Colonic mucosa (tissue), 4 donors: Measurements from ENCODE around the gene HRG. TPM values are rescaled to one million over a fixed set of nuclear protein-coding genes. Genes with fewer than 3 reads are reported as not detected.

ENCODE experiments used
- DNase-seq: peaks from one replicate; pipeline ENCODE4 v3.0.0-alpha.2; 2020
- H3K27ac ChIP-seq: fragments of 200-600 bp; one replicate; pipeline ENCODE4 v1.8.0; 2021
- H3K27me3 ChIP-seq: fragments of 200-600 bp; one replicate; pipeline ENCODE4 v1.8.0; 2021
- H3K36me3 ChIP-seq: fragments of 200-600 bp; one replicate; pipeline ENCODE4 v1.8.0; 2021
- H3K4me1 ChIP-seq: fragments of 200-600 bp; one replicate; pipeline ENCODE4 v1.8.0; 2021; ENCODE audit warnings: mild to moderate bottlenecking
- H3K4me3 ChIP-seq: fragments of 200-600 bp; one replicate; pipeline ENCODE4 v1.8.0; 2021
- H3K9ac ChIP-seq, 2 donors: one replicate each; pipeline ENCODE4 v1.7.0; 2013; ENCODE audit warnings: control low read depth in 2 of 2, low read depth in 2 of 2, low read length in 2 of 2
- H3K9me3 ChIP-seq: fragments of 200-600 bp; one replicate; pipeline ENCODE4 v1.8.0; 2021
- CTCF ChIP-seq: fragments of 200-600 bp; IDR thresholded peaks from one replicate; pipeline ENCODE4 v1.8.0; 2022; ENCODE audit warnings: antibody characterized with exemption, mild to moderate bottlenecking
- intact Hi-C: fragments of 100-400 bp; cut with DNase I; formaldehyde crosslinking; loops from one replicate; pipeline ENCODE4 v1.14.1; 2022
- total RNA-seq, 2 donors: library from RNA; stranded (reverse); fragmentation: NEBNext Ultra II Directional in 1 of 2; extraction: Animal tissue kit (Norgen Biotek cat#: 25700) in 1 of 2; gene quantifications; one replicate each; pipeline ENCODE4 v1.2.1, GENCODE V29; 2021
- donor health status: healthy.
- donor health status: DM: no; HTN: no; CAD: no.
- donor health status: DM: no; HTN: no; CAD: no.

The HRG gene
- total RNA-seq, 2 donors from 2014 or later, result 0.25 TPM; not detected in 1

- Histone ChIP-seq H3K36me3 (no peaks in the 10 kb centered on the region), H3K9me3 (no peaks in the 10 kb centered on the region), H3K9ac (no peak within 1 kb of the TSS), H3K4me3 (no peak within 1 kb of the TSS), H3K27ac (no peak within 1 kb of the TSS), H3K27me3 (no peaks in the 10 kb centered on the region), H3K4me1 (no peaks in the 10 kb centered on the region)
- no peak for TF ChIP-seq CTCF
- DNase-seq, result no peak
- intact Hi-C loops, result no loop called here
Measured at GRCh38 chr3:186639778-186640472, 25.9 kb upstream of the HRG start, which contains the start of gene FETUB. FETUB (plus strand) TSS chr3:186640399; CDS start chr3:186640461, 62 bp downstream.

GRCh38 chr3:186640473-186640818 lies 25.4 kb upstream of the HRG start:
- Histone ChIP-seq H3K36me3 (no peaks in the 10 kb centered on the region), H3K27ac (no peak overlapping the region), H3K9ac (no peak overlapping the region), H3K27me3 (no peaks in the 10 kb centered on the region), H3K9me3 (no peaks in the 10 kb centered on the region), H3K4me1 (no peaks in the 10 kb centered on the region), H3K4me3 (no peak overlapping the region)
- no peak for TF ChIP-seq CTCF
- no peak for DNase-seq
- intact Hi-C loops, result no loop called here

- H3K4me3 ChIP-seq, result no peak overlapping the region
- H3K27me3 ChIP-seq, result no peaks in the 10 kb centered on the region
- TF ChIP-seq CTCF, result no peak
- no peaks in the 10 kb centered on the region for H3K9me3 ChIP-seq
- intact Hi-C loops, result no loop called here
- H3K36me3 ChIP-seq, result no peaks in the 10 kb centered on the region
- H3K9ac ChIP-seq, result no peak overlapping the region
- no peak overlapping the region for H3K27ac ChIP-seq
- DNase-seq, result no peak
- H3K4me1 ChIP-seq, result no peaks in the 10 kb centered on the region
Measured at GRCh38 chr3:186640929-186641328, 24.9 kb upstream of the HRG start.

- no peak for DNase-seq
- no peaks in the 10 kb centered on the region for H3K4me1 ChIP-seq
- no peak overlapping the region for H3K4me3 ChIP-seq
- no peak overlapping the region for H3K27ac ChIP-seq
- no peak for TF ChIP-seq CTCF
- H3K9me3 ChIP-seq, result no peaks in the 10 kb centered on the region
- no peaks in the 10 kb centered on the region for H3K36me3 ChIP-seq
- no peaks in the 10 kb centered on the region for H3K27me3 ChIP-seq
- intact Hi-C loops, result no loop called here
- no peak overlapping the region for H3K9ac ChIP-seq
Measured at GRCh38 chr3:186642014-186642413, 23.8 kb upstream of the HRG start.

GRCh38 chr3:186643493-186643892 lies 22.3 kb upstream of the HRG start:
- DNase-seq, result no peak
- no peak overlapping the region for H3K9ac ChIP-seq
- H3K27ac ChIP-seq, result no peak overlapping the region
- no peaks in the 10 kb centered on the region for H3K27me3 ChIP-seq
- intact Hi-C loops, result no loop called here
- H3K36me3 ChIP-seq, result no peaks in the 10 kb centered on the region
- H3K9me3 ChIP-seq, result no peaks in the 10 kb centered on the region
- TF ChIP-seq CTCF, result no peak
- no peak overlapping the region for H3K4me3 ChIP-seq
- no peaks in the 10 kb centered on the region for H3K4me1 ChIP-seq
